ENCODE data around the gene MAPK8IP1.

The MAPK8IP1 gene

GRCh38 chr11:45942381-45942780, 56.9 kb downstream of the MAPK8IP1 start:
- DNase-seq (ENCODE audit: low read depth in 3 of 3): no peak

- DNase-seq (ENCODE audit: low read depth in 3 of 3): no peak
Measured at GRCh38 chr11:45945397-45945999, 60.0 kb downstream of the MAPK8IP1 start.

- no peak for DNase-seq (ENCODE audit: low read depth in 3 of 3)
Measured at GRCh38 chr11:45947885-45948284, 62.4 kb downstream of the MAPK8IP1 start.

- no peak for DNase-seq (ENCODE audit: low read depth in 3 of 3)
Measured at GRCh38 chr11:45948356-45948755, 62.9 kb downstream of the MAPK8IP1 start.

- no peak for DNase-seq (ENCODE audit: low read depth in 3 of 3)
Measured at GRCh38 chr11:45949992-45950407, 64.5 kb downstream of the MAPK8IP1 start.

Data from stimulated activated CD4-positive, alpha-beta T cell treated with anti-CD3 and anti-CD28 coated beads, TNF-alpha, amount 100 ng/mL, for 24 hours (primary cell).